ENCODE data around the gene PRSS56. TPM values are rescaled to one million over a fixed set of nuclear protein-coding genes. Genes with fewer than 3 reads are reported as not detected.

Gene PRSS56
- total and polyA plus RNA-seq, 2 of the 13 experiments (the other 11 are each of a cell fraction or from before 2014, with no cell fraction given), result not detected

DNA sequence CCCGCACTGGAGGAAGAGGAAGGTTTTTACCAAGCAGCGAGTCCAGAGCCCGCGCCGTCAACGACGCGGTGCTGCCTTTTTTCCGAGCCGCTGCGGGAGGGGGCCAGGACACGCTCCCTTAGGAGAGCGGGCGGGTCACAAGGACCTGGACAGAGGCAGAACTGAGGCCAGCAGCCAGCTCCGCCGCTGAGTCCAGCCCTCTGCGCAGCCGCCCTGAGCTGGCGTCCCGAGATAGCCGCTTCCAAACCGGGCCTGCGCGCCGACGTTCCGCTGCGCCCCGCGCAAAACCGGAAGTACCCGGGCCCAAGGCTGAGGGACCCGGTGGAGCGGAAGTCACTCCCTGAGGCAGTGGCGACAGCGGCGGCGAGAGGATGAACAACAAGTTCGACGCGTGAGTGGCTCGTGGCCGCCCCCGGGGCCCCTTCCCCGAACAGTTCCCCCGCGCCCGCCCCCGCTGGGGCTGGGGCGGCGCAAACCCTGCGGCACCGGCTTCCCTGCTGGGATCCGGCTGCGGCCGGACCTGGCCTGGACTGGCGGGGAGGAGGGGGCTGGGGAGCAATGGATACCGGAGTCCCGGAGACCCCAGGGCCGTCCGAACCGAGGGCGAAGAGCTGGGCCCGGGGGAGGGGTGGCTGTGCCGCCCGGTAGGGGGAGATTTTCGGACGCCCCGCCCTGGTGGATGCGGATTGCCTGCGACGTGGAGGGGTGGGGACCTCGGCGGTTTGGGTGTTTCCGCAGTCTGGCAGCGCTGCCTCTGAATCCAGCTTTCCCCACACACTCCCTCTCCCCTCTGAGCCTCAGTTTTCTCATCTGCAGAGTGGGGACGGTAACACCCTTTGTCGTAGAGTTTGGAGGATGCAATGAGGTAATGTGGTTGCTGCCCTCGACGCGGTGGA, 30.4 kb downstream of the PRSS56 start, which contains the start of the genes EIF4E2 and TIGD1 (continued):
- TF ChIP-seq DMAP1 (CRISPR knock-in tag; IDR thresholded peaks at IDR 0.05) (peak; percentile 97), ZNF30 (CRISPR knock-in tag; IDR thresholded peaks at IDR 0.05) (peak; percentile 94), ZNF513 (CRISPR knock-in tag; conservative IDR thresholded peaks at IDR 0.05) (no peak), ZNF180 (CRISPR knock-in tag; IDR thresholded peaks at IDR 0.05; ENCODE audit: borderline replicate concordance, low read depth) (0 out of 2 replicates have a peak, but pooled peaks have one; percentile 88), ZNF354B (CRISPR knock-in tag; IDR thresholded peaks at IDR 0.05) (peak; percentile 82), KAT8 (CRISPR knock-in tag; IDR thresholded peaks at IDR 0.05) (peak; percentile 99), ADNP (CRISPR knock-in tag; IDR thresholded peaks at IDR 0.05) (peak; percentile 96), IKZF1 (IDR thresholded peaks at IDR 0.05) (no peak), HOXD1 (CRISPR knock-in tag; IDR thresholded peaks at IDR 0.05) (peak; percentile 97), ZFX (CRISPR knock-in tag; IDR thresholded peaks at IDR 0.05; ENCODE audit: low read depth) (peak; percentile 95), ZSCAN20 (CRISPR knock-in tag; IDR thresholded peaks at IDR 0.05; ENCODE audit: borderline replicate concordance) (peak; percentile 98; the same call in 1 of the 2 replicates), TFAP4 (IDR thresholded peaks at IDR 0.05; ENCODE audit: borderline replicate concordance, low read depth) (peak; percentile 13; the same call in 1 of the 2 replicates), PTBP1 (IDR thresholded peaks at IDR 0.05; ENCODE audit: low read depth, low read length, poor library complexity, severe bottlenecking) (no peak), HOMEZ (CRISPR knock-in tag; IDR thresholded peaks at IDR 0.05; ENCODE audit: low read depth) (peak; percentile 86), REPIN1 (CRISPR knock-in tag; IDR thresholded peaks at IDR 0.05; ENCODE audit: borderline replicate concordance, low read depth) (peak; percentile 100), ZNF468 (CRISPR knock-in tag; IDR thresholded peaks at IDR 0.05) (peak; percentile 99), ZMYM3 (CRISPR knock-in tag; IDR thresholded peaks at IDR 0.05) (peak; percentile 97), NCOA5 (CRISPR knock-in tag; IDR thresholded peaks at IDR 0.05) (peak; percentile 84; the same call in 1 of the 2 replicates), KLF13 (CRISPR knock-in tag; IDR thresholded peaks at IDR 0.05) (0 out of 2 replicates have a peak, but pooled peaks have one; percentile 35), ZNF446 (CRISPR knock-in tag; IDR thresholded peaks at IDR 0.05) (peak; percentile 99)
- TF ChIP-seq, protein P1, sequence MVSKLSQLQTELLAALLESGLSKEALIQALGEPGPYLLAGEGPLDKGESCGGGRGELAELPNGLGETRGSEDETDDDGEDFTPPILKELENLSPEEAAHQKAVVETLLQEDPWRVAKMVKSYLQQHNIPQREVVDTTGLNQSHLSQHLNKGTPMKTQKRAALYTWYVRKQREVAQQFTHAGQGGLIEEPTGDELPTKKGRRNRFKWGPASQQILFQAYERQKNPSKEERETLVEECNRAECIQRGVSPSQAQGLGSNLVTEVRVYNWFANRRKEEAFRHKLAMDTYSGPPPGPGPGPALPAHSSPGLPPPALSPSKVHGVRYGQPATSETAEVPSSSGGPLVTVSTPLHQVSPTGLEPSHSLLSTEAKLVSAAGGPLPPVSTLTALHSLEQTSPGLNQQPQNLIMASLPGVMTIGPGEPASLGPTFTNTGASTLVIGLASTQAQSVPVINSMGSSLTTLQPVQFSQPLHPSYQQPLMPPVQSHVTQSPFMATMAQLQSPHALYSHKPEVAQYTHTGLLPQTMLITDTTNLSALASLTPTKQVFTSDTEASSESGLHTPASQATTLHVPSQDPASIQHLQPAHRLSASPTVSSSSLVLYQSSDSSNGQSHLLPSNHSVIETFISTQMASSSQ (IDR thresholded peaks at IDR 0.05; ENCODE audit: low read depth), result no peak; the same call in 1 of the 2 replicates
- TF ChIP-seq, protein P1 (CRISPR knock-in tag; IDR thresholded peaks at IDR 0.05; ENCODE audit: borderline replicate concordance), result peak; percentile 88

Measured in HepG2 (cell line).